Fibroblast of pulmonary artery (primary cell): Measurements from ENCODE around the gene GAB2.

Experiments
- DNase-seq: peaks from one replicate; pipeline ENCODE4 v3.0.0-alpha.2; 2010; ENCODE audit warnings: low read depth
- H3K4me3 ChIP-seq: replicated peaks from 2 replicates; pipeline ENCODE4 v1.5.1; 2011; ENCODE audit warnings: low read depth, mild to moderate bottlenecking, control low read depth, low read length, moderate library complexity
- TF ChIP-seq, protein P1 (sequence below): IDR thresholded peaks from 2 replicates; pipeline ENCODE4 v1.5.1; 2011; ENCODE audit warnings: mild to moderate bottlenecking, control low read depth, low read length, inconsistent platforms; ENCODE audit errors: missing control alignments

The GAB2 gene

DNA sequence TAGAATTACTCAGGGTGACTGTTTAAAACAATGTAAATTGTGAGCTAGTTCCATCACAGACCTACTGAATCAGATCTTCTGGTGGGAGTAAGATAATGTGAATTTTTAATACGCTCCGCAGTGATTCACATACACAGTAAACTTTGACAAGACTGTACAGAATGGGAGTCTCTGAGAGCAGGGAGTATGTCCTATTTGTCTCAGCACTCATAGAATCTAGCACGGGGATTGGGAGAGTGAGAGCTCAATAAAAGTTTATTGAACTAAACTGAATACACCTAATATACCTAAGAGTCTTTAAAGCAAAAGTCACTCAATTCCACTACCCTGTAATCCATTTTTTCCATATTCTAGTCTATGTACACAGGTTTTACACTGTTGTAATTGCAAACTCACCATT lies 11.2 kb upstream of the GAB2 start:
- TF ChIP-seq, protein P1, sequence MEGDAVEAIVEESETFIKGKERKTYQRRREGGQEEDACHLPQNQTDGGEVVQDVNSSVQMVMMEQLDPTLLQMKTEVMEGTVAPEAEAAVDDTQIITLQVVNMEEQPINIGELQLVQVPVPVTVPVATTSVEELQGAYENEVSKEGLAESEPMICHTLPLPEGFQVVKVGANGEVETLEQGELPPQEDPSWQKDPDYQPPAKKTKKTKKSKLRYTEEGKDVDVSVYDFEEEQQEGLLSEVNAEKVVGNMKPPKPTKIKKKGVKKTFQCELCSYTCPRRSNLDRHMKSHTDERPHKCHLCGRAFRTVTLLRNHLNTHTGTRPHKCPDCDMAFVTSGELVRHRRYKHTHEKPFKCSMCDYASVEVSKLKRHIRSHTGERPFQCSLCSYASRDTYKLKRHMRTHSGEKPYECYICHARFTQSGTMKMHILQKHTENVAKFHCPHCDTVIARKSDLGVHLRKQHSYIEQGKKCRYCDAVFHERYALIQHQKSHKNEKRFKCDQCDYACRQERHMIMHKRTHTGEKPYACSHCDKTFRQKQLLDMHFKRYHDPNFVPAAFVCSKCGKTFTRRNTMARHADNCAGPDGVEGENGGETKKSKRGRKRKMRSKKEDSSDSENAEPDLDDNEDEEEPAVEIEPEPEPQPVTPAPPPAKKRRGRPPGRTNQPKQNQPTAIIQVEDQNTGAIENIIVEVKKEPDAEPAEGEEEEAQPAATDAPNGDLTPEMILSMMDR: no peak
- DNase-seq: no peak
- H3K4me3 ChIP-seq: no peak overlapping the region

DNA sequence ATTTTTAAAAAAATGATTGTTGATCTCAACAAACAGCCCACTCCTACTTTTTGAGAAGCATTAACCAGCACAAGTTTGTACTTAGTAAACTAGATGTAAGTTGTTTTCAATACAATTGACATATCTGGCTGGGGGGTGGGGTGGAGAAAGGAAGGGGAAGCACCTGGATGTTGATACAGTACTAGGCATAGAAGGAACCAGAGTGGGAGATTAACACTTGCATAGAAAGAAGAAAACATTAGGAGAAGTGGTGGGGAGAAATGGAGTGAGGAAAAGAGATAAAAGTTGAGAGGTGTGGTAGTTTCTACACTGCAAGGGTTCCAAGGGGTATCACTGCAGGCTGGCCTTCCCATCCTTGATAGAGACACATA lies 10.6 kb upstream of the GAB2 start:
- DNase-seq: no peak
- TF ChIP-seq, protein P1: no peak
- no peak overlapping the region for H3K4me3 ChIP-seq

DNA sequence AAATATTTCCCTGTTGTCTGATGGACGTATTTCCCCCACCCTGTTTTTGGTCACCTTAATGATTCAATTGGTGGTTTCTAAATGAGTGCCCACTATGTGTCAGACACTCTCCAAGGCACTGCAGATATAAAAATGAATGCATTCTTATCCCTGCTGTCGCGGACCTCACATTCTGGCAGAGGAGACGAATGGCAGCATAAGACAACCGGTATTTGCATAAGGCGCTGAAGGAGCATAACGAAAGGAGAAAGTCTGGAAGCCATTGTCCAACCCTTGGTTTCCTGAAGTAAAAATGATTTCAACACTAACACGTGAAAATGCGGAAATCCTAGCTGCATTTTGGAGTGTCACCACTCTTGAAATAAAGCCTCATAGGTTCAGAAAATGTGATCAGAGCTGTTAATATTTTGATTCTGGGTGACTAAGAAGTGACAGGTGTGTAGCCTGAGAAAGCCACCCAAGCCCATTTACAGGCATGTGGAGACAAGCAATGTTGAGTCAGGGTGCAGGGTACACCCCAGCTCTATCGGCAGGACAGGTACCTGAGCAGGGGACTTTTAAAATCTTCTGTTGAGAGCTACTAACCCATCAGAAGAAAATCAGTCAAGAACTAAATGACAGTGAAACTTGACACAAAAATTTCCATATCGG lies 10.1 kb upstream of the GAB2 start:
- TF ChIP-seq, protein P1: no peak
- H3K4me3 ChIP-seq: no peak overlapping the region
- DNase-seq: no peak

DNA sequence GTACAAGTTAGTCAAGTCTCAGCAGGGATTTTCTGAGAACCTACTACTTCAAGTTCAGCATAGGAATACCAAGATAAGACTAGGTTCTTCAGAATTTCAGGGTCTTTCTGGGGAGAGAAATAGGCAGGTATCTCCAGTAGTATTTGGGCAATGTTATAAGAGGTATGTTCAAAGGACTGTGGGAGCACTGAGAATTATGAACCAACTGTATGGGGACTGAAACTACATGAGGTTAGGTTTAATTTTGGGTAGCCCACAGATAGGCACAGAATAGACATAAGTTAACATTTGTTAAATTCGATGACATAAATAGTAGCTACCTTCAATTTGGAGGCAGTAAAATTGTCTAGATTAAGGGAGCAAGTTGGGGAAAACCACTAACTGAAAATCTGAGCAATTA lies 9.2 kb upstream of the GAB2 start:
- TF ChIP-seq, protein P1: no peak
- H3K4me3 ChIP-seq: no peak overlapping the region
- no peak for DNase-seq

DNA sequence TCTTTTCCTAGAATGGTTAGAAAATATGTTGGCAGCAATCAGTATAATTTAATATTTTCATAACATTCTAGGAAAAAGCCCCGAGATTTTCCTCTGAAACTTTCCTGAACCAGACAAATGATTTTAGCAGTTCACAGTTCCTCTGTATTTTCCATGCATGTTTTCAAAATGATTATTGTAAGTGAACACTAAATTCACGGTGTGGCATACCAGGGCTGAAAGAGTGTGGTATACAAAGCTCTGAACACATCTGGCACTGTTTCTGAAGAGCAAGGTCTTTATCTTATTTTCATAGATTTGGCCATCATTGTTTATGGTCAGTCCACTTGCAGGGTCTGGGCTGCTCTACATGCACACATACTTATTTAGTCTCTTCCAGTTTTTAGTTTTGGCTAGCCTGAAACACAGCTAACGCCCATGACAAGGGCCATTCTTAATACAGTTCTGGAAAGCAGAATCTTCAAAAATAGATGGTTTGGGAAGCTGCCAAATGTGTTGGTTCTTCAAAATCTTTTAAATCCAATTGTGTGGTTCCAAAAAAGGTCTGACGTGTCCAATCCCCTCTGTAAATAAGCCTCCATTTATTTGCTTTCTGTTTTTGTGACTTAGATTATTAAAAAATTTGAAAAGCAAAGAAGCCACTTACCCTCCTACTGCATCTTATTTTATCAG lies 7.9 kb upstream of the GAB2 start:
- DNase-seq: no peak
- H3K4me3 ChIP-seq: no peak overlapping the region

DNA sequence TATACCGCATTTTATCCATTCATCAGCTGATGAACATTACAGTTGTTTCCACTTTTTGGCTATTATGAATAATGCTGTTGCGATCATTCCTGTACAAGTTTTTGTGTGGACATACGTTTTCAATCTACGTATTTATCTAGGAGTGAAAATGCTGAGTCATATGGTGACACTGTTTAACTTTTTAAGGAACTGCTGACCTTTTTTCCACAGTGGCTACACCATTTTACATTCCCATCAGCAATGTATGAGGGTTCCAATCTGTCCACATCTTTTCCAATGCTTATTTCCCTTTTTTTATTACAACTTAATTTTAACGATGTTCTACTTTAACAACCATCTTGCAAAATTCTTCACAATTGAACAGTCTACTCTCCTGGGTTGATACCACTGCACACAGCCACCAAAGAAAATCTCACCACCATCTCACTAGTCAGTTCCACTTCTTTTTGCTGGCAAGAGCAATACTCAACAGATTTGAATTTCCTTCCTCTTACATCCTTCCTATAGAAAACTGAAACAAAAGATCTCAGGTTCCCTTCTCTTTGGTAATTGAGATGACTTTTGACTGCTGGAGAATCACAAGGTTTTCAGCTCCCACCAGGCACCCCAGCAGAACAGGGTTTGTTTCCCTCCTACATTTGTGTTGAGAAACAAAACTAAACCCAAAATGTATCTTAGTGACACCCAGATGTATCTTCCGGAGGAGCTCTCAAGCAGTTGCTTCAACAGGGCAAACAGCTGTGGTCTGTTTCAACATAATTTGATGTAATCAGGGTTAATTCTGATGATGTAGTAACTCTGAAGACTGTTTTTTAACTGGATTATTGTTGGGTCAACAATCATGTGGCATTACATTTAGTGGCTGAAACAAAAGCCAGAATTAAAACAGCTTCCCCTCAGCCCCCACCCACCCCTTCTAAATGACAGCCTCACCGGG lies 7.0 kb upstream of the GAB2 start:
- H3K4me3 ChIP-seq: no peak overlapping the region
- DNase-seq: peak; percentile 81
- TF ChIP-seq, protein P1: no peak

More for the DNA sequence above, 7.9 kb upstream of the GAB2 start:
- TF ChIP-seq, protein P1: no peak
